ENCODE results near the gene PRR36. TPM values are rescaled to one million over a fixed set of nuclear protein-coding genes. Genes with fewer than 3 reads are reported as not detected.

The PRR36 gene
- total RNA-seq (2014; rRNA removed; shearing (Covaris generic)) (not detected in 2 replicates), total RNA-seq (2022) (0.17 TPM in 1 of 2 replicates, not detected in the other), Bru-seq, nascent RNA (percentile 12 among the genes with signal in this experiment), BruChase-seq, experiment 1, labeled RNA remaining after a 6-hour chase (percentile 16 among the genes with signal in this experiment), BruChase-seq, experiment 2, labeled RNA remaining after a 2-hour chase (not detected)
- long read RNA-seq = 0 reads

DNA sequence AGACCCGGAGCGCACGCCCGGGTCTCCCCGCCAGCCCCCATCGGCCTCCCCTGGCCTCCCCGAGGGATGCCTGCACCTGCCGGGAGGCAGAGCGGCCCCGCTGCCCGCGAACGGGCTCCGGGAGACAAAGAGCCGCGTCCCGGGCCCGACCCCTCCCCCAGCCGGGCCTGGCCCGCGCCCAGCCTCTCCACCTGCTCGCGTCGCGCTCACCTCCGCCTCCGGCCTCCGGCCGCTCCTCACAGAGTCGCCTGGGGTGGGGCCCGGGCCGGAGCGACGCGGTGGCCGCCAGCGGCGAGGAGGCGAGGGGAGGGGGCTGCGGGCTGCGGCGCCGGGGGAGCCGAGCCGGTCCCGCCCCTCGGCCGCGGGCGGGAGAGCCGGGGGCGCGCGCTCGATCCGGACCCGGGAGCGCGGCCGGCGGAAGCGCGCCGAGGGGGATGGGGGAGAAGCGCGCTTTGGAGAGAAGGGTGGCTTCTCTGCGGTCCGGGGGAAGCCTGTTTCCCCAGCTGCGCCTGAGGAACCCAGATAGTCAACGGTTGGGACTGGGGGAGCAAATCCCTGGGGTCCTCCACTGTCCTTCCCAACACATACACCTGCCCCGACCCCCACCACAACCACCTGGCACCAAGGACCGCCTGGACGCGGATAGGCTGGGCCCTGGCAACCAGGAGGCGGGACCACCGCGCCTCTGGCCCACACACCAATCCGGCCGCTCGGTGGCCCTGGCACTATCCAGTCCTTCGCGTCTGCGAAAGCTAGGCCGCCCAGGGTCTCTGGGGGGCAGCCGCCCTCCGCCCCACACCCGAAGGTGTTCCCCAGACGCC lies at the start of gene PRR36:
Gene PRR36, minus strand, starts transcription at position 315 of the 821 bp plus-strand sequence. CDS start 701 bp downstream, outside the sequence.
- Histone ChIP-seq H3K9me2 (ENCODE audit: insufficient read depth, low read length) (no peaks in the 10 kb centered on the region), H2AFZ (ENCODE audit: low read length) (no peak within 1 kb of the TSS), H3K27ac (ENCODE audit: low read depth, low read length, poor library complexity, severe bottlenecking) (no peak within 1 kb of the TSS), H3K9me3 (ENCODE audit: low read length) (no peaks in the 10 kb centered on the region), H3K4me3 (ENCODE audit: low read depth, low read length, poor library complexity, severe bottlenecking) (no peak within 1 kb of the TSS), H3K36me3 (ENCODE audit: insufficient read depth, low read length) (no peaks in the 10 kb centered on the region), H3K4me1 (ENCODE audit: insufficient read depth, low read length, poor library complexity, severe bottlenecking) (peaks cover 32% of the 10 kb centered on the region), H3K4me2 (ENCODE audit: low read length) (no peak within 1 kb of the TSS), H3K79me2 (ENCODE audit: insufficient read depth, low read depth, low read length) (no peaks in the 10 kb centered on the region), H4K20me1 (ENCODE audit: insufficient read depth, low read length) (no peaks in the 10 kb centered on the region)
- no peak for TF ChIP-seq EZH2phosphoT487 (IDR thresholded peaks at IDR 0.05; ENCODE audit: borderline replicate concordance, low read depth, low read length)
- CTCF ChIA-PET (ENCODE audit: unreplicated experiment) = no interaction called here
- intact Hi-C loops (cut with micrococcal nuclease; ENCODE audit: unreplicated experiment) = no loop called here
- no TSS peak for BruUV-seq (replicated peaks)
- DNase-seq (ENCODE audit: low spot score) = no peak
- POLR2A ChIA-PET = no interaction called here

DNA sequence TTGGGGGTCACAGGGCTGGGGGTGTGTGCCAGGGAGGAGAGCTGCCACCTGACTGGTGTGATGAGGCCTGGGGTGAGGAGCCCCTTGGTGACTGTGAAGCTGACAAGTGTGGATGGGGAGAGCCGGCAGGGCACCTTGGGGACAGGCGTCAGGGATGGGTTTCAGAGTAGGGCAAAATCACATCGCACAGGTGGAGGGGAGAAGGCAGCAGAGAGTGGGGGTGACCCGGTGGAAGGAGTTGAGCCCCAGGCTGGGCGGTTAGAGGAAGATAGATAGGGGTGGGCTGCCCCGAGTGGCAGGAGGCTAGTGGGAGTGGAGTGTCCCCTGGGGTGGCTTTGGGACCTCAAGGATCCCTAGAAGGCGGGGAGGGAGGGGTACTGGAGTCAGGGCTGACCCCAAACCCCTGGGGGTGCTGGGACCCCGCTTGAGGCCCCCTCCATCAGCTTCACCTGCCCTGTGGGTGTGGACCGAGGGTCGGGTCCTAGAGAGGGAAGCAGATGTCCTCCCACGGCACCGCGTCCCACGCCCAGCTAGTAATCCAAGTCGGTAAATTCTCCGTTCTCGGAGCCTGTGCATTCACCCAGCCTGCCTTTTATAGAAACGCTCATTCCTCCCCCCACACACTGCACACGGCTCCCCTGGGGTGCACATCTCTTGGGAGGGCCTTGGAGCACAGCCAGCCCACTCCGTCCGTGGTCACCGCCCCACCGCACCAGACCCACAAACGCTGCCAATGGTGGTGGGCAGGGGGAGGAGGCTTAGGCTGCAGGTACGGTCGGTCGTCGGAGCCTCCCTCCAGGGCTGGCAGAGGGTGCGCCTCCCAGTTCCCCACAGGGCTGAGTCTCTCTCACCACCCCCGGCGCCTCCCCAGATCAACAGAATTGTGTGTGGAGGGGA lies 49.4 kb upstream of the PRR36 start:
- H3K27ac ChIP-seq (ENCODE audit: low read depth, low read length, poor library complexity, severe bottlenecking) = no peak overlapping the region
- ChIA-PET CTCF (ENCODE audit: unreplicated experiment) (no interaction called here), POLR2A (no interaction called here)
- TF ChIP-seq, protein P1, sequence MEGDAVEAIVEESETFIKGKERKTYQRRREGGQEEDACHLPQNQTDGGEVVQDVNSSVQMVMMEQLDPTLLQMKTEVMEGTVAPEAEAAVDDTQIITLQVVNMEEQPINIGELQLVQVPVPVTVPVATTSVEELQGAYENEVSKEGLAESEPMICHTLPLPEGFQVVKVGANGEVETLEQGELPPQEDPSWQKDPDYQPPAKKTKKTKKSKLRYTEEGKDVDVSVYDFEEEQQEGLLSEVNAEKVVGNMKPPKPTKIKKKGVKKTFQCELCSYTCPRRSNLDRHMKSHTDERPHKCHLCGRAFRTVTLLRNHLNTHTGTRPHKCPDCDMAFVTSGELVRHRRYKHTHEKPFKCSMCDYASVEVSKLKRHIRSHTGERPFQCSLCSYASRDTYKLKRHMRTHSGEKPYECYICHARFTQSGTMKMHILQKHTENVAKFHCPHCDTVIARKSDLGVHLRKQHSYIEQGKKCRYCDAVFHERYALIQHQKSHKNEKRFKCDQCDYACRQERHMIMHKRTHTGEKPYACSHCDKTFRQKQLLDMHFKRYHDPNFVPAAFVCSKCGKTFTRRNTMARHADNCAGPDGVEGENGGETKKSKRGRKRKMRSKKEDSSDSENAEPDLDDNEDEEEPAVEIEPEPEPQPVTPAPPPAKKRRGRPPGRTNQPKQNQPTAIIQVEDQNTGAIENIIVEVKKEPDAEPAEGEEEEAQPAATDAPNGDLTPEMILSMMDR (conservative IDR thresholded peaks at IDR 0.05; ENCODE audit: low read length) = no peak
- TF ChIP-seq EZH2phosphoT487 (IDR thresholded peaks at IDR 0.05; ENCODE audit: borderline replicate concordance, low read depth, low read length) = no peak
- H3K36me3 ChIP-seq (ENCODE audit: insufficient read depth, low read length) = peaks cover 11% of the 10 kb centered on the region; the same call in 1 of the 2 replicates
- no peak overlapping the region for H2AFZ ChIP-seq (ENCODE audit: low read length)
- H4K20me1 ChIP-seq (ENCODE audit: insufficient read depth, low read length) = peaks cover 6% of the 10 kb centered on the region; the same call in 1 of the 2 replicates
- no peak overlapping the region for H3K4me2 ChIP-seq (ENCODE audit: low read length)
- no peaks in the 10 kb centered on the region for H3K9me3 ChIP-seq (ENCODE audit: low read length)
- peaks cover 20% of the 10 kb centered on the region for H3K4me1 ChIP-seq (ENCODE audit: insufficient read depth, low read length, poor library complexity, severe bottlenecking)
- intact Hi-C loops (cut with micrococcal nuclease; ENCODE audit: unreplicated experiment) = no loop called here
- DNase-seq (ENCODE audit: low spot score) = no peak
- H3K4me3 ChIP-seq (ENCODE audit: low read depth, low read length, poor library complexity, severe bottlenecking) = no peak overlapping the region
- H3K9me2 ChIP-seq (ENCODE audit: insufficient read depth, low read length) = no peaks in the 10 kb centered on the region
- BruUV-seq (replicated peaks) = no TSS peak
- H3K79me2 ChIP-seq (ENCODE audit: insufficient read depth, low read depth, low read length) = no peaks in the 10 kb centered on the region

DNA sequence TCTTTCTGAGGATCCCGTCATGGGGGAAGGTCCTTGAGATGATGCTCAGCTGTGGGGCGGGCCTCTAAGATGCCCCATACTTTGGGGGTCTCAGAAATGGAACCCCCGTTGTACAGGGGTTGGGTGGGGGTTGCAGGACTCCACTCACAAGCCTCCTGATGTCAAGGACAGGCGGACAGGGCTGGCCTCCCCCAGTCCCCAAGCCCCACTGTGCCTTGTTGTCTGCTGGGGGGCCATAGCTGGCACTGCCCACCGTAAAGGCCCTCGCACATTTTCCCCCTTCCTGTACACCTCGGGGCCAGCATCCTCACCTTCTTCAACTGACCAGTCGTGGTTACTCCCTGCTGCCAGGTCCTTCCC lies 48.6 kb upstream of the PRR36 start:
- peaks cover 20% of the 10 kb centered on the region for H3K4me1 ChIP-seq (ENCODE audit: insufficient read depth, low read length, poor library complexity, severe bottlenecking)
- no peak overlapping the region for H2AFZ ChIP-seq (ENCODE audit: low read length)
- TF ChIP-seq, protein P1 (conservative IDR thresholded peaks at IDR 0.05; ENCODE audit: low read length) = no peak
- TF ChIP-seq EZH2phosphoT487 (IDR thresholded peaks at IDR 0.05; ENCODE audit: borderline replicate concordance, low read depth, low read length) = no peak
- H3K36me3 ChIP-seq (ENCODE audit: insufficient read depth, low read length) = peaks cover 11% of the 10 kb centered on the region; the same call in 1 of the 2 replicates
- H3K4me3 ChIP-seq (ENCODE audit: low read depth, low read length, poor library complexity, severe bottlenecking) = no peak overlapping the region
- H3K9me2 ChIP-seq (ENCODE audit: insufficient read depth, low read length) = no peaks in the 10 kb centered on the region
- no peak overlapping the region for H3K27ac ChIP-seq (ENCODE audit: low read depth, low read length, poor library complexity, severe bottlenecking)
- DNase-seq (ENCODE audit: low spot score) = no peak
- CTCF ChIA-PET (ENCODE audit: unreplicated experiment) = no interaction called here
- H4K20me1 ChIP-seq (ENCODE audit: insufficient read depth, low read length) = peaks cover 6% of the 10 kb centered on the region; the same call in 1 of the 2 replicates
- no peak overlapping the region for H3K4me2 ChIP-seq (ENCODE audit: low read length)
- no peaks in the 10 kb centered on the region for H3K9me3 ChIP-seq (ENCODE audit: low read length)
- intact Hi-C loops (cut with micrococcal nuclease; ENCODE audit: unreplicated experiment) = no loop called here
- POLR2A ChIA-PET = no interaction called here
- no peaks in the 10 kb centered on the region for H3K79me2 ChIP-seq (ENCODE audit: insufficient read depth, low read depth, low read length)
- BruUV-seq (replicated peaks) = no TSS peak

Measured in OCI-LY7 (cell line).